ENCODE data around the gene FBXL13.

GRCh38 chr7:102953406-102953805, 121.2 kb downstream of the FBXL13 start:
- TF ChIP-seq CTCF (IDR thresholded peaks at IDR 0.05) = no peak
- no peak for TF ChIP-seq USF2 (IDR thresholded peaks at IDR 0.05; ENCODE audit: borderline replicate concordance, low read depth, low read length)
